AG08395 (cell line): ENCODE measurements around the gene SLC12A3.
A peak's percentile ranks its signal among the peaks of the same experiment; 100 is the strongest.
"Not testable (repeated sequence)": the region's sequence is repeated elsewhere in the genome, so short reads cannot be mapped to it uniquely, and the experiment has no call there.

Experiments
- DNase-seq: peaks from one replicate; pipeline ENCODE4 v3.0.0; 2012; ENCODE audit warnings: mixed read lengths, low spot score

SLC12A3 gene

DNA sequence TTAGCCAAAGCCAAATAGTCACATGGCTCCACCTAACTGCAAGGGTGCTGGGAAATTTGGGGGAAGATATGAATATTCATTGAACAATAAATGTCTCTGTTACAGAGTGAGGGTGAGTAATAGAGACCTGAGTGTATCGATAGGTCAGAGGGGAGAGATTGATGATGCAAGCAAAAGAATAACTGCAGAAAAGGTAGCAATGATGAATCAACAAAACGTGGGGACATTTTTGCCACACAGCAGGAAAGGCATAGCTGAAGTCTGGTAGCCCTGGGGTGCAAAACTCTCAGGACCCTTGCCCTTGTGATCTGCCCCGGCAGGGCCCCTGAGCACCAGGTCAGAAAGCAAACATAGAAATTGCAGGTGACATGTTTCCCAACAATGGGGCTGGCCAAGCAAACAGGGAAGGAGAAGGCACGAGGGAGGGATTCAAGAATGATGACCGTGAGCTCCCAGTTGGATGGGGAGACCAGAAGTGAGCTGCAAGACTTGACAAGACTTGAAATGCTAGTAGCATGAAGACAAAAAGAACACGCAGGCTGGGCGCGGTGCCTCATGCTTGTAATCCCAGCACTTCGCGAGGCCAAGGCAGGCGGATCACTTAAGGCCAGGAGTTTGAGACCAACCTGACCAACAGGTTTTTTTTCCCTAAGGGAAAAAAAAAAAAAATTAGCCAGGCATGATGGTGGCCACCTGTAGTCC, 54.2 kb downstream of the SLC12A3 start:
- DNase-seq: no peak

DNA sequence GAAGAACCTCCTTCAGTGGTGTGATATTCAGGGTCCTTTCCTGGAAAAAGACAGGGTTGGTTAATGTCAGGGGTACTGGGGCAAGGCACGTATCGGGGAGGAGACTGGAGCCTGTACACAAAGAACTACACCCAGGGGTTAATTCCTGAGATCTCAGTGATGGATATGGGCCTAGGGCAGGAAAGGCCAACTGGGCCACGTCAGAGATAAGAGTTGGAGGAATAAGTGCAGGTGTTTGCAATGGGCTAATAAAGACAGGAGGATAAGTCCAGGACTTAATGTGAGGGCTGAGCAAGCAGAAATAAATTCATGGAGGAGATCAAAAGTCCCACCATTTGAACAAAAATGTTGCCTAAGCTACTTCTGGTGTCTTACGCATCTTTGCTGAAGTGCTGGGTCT, 56.6 kb downstream of the SLC12A3 start:
- DNase-seq: no peak

DNA sequence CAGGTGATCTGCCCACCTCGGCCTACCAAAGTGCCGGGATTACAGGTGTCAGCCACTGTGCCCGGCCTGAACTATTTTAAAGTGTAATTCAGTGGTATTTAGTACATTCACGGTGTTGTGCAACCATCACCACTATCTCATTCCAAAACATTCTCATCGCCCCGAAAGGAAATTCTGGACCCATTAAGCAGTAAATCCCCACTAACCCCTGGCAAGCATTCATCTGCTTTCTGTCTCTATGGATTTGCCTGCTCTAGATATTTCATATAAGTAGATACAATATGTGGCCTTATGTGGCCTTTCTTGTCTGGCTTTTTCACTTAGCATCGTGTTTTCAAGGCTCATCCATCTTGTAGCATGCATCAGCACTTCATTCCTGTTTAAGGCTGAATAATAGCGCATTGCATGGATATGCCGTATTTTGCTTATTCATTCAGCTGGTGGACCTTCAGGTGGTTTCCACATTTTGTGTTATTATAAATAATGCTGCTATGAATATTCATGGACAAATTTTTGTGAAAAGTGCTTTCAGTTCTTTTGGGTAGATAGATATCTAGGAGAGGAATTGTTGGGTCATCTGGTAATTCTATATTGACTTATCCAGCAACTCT, 58.6 kb downstream of the SLC12A3 start:
- no peak for DNase-seq

DNA sequence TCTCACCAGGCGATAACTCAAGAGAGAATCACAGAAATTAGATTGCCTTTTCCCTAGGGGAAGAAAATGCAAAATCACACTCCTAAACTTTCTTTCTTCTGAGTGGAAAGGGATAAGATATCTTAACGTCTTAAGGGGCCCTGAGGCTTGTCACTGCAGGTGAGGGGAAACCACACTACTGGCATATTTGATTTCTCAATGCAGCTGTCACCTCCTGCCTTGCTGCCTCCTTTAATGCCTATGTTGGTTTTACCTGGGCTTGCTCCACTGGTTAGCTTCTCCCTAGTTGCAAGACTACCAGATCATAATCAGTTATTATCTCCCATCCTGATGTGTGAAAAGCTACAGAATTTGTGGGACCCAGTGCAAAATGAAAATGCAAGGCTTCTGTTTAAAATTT, 62.5 kb downstream of the SLC12A3 start:
- DNase-seq: no peak

DNA sequence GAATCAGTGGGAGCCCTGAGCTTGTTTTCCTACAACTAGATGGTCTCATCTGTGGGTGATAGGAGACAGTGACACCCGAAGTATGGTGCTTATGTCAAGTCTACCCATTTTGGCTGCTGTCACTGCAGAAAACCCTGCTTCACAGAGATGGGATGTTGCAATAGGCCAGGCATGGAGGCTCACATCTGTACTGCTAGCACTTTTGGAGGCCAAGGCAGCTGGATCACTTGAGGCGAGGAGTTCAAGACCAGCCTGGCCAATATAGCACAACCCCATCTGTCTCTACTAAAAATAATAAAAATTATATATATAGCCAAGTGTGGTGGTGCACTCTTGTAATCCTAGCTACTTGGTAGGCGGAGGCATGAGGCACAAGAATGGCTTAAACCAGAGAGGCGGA, 64.6 kb downstream of the SLC12A3 start:
- no peak for DNase-seq

DNA sequence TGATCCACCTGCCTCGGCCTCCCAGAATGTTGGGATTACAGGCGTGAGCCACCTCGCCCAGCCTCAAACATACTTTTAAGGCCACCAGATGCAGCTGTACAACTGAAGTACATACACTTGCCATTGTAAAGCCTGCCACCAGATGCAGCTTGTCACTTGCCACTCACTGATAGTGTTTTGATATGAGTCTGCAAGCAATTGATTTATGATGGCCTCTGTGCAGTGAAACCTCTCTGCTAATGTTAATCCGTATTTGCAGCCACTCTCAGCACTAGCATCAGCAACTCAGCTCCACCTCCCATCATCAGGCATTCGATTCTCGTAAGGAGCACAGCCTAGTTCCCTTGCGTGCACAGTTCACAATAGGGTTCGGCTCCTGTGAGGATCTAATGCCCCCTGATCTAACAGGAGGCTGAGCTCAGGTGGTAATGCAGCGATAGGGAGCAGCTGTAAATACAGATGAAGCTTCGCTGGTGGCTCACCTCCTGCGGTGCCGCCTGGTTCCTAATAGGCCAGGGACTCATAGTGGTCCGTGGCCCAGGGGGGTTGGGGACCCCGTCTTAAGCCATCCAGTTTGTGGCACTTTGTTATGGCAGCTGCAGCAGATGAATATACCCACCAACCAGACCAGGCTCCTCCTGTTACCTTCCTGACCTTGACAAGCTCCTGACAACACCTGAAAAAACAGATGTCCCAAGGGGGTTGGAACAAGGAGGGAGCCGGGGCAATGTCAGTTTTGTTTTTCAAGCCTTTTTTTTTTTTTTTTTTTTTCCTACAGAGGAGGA, 65.7 kb downstream of the SLC12A3 start:
- DNase-seq: no peak

DNA sequence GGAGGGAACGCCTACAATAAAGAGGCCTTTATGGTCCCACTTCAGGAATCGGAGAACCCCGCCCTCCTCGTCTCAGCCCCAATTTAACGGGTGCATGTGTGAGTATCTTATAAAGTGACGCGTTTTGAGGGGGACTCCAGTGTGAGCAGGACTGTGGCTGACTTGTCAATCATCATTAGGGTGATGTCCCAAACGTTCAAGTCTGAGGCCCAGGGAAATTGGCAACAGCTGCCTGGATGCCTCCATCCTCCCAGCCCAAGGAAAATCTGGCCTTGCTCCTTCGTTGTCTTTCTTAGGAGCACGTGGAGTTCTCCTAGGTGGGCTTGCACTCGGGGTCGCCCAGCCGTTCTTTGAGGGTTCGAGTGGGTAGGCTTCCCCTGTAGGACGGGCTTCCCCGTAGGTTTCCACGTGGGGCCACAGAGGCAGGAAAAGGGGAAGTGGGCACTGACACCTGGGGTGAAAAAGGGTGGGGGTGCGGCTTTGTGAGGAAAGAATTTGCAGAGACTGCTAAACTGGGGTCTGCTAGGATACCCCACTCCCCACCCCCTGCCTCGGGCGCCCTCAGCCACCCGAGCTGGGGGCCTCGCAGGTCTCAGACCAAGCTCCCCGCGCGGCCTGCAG, 66.4 kb downstream of the SLC12A3 start:
- no peak for DNase-seq

DNA sequence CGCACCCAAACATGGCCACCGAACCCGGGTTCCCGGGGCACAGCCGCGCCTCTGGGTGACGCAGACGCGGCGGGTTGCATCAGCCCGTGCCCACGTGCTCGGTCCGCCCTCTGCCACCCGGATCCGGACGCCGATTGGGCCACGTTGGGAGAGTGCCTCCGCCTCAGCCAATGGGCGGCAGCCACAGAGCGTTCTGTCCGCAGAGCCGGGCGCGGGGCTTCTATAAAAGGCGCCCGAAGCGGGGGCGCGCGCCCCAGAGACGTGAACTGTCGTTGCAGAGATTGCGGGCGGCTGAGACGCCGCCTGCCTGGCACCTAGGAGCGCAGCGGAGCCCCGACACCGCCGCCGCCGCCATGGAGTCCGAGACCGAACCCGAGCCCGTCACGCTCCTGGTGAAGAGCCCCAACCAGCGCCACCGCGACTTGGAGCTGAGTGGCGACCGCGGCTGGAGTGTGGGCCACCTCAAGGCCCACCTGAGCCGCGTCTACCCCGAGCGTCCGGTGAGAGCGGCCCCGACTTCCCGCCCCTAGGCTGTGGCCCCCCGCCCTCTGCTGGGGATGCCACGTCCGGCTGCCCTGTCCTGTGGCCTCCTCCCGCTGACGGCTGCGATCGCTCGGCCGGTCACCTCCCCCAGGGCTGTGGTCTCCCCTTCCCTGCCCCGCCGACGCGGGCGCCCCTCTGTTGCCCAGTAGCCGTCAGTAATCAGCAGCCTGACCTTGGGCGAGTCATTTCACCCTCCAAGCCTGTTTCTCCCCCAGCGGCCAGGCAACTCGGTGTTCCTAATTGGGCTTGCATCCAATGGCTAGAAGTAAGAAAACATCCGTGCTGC, 67.1 kb downstream of the SLC12A3 start, which contains the start of gene HERPUD1:
Gene HERPUD1 (plus strand): TSS at position 251 of the 829 bp plus-strand sequence. CDS start 103 bp downstream, at position 354.
- DNase-seq: peak; percentile 100

DNA sequence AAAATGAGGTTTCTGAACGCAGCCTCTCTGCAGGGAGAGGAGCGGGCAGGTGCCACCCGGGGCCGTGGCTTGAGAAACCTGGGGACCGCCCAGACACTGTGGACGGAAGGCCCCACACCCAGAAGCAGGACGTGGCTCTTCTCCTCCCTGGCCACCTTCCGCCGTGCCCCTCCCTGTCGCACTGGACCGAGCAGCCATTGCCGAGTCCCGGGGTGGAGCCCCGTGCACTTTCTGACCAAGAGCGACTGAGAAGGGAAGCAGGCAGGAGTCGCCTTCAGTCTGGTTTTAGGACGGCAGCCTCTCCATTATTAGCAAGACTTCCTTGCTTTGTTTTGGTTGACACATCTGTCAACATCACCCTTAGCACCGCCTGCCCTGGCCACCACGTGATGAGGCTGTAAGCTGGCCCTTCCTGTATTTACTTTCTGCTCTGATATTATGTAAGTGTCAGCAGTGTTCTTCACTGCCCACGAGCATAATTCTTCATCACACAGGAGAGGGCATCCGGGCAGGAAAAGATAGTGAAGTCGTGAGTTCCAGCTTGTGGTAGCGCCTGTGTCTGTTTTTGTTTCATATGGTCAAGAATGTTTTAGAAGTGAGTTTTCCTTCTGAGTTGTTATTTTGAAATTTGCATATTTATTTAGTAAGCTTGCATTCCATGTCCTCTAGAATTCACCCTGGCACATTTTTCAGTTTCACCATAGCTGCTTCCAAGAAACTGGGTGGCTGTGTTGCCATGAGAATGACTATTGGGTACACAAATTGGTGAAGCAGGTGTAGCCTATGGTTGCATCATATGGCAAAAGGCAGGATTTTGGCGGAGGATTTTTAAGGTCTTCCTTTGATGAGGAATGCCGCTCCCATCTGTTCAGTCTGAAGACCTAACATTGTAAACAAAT, 68.0 kb downstream of the SLC12A3 start:
- DNase-seq: peak; percentile 62

DNA sequence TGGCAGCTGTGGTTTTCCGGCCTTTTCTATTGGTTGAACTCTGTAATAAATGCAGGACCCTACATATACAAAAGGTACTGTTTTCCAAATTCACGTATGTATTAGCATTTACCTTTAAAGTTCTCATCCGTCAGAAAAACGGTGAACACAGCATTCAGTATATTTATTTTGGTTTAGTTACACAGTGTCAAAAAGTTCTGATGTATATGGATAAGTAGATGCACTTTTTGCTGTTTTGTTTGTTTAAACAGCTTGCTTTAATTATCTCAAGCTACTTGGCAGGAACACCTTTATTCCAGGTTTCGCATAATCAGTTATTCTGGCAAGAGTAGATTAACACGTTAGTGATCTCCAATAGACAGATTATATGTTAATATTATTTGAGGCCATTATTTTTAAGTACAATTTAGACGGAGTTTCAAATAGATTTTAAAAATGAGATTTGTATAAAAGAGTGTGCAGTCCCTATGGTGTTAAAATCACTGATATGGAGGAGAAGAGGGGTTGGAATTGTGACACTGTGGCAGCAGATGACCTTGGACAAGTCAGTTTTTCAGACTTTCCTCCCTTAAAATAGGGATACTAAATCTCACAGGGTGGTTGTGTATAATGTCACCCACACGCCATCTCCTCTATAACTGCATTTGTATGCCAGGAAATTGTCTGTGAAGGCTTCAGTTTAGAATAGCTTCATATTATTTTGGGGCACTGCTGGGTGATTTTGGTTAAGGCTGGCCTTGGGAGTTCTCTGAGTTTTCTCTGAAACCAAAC, 69.0 kb downstream of the SLC12A3 start:
- no peak for DNase-seq

DNA sequence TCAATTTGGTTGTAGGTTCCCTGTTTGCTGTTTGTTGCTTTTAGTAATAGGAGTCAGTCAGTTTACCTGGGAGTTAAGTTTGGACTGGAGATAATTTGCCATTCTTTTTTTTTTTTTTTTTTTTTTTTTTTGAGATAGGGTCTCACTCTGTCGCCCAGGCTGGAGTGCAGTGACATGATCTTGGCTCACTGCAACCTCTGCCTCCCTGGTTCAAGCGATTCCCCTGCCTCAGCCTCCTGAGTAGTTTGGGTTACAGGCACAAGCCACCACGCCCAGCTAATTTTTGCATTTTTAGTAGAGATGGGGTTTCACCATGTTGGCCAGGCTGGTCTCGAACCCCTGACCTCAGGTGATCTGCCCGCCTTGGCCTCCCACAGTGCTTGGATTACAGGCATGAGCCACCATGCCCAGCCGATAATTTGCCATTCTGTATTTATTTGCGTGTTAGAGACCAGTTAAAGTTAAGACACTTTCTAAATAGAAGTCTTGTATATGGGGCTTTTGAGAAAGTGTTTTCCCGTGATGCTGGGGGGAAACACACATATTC, 69.7 kb downstream of the SLC12A3 start:
- not testable (repeated sequence) for DNase-seq

DNA sequence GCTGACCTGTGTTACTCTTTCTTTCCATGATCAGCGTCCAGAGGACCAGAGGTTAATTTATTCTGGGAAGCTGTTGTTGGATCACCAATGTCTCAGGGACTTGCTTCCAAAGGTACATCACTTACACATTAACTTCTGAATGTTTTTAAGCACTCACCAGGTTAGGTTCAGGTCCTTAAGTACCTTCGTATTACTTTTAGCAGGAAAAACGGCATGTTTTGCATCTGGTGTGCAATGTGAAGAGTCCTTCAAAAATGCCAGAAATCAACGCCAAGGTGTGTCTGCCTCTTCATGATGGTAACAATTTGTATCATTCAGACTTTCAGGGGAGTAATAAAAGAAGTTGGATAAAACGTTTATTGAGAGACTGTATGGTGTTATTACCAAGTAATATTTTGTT, 70.2 kb downstream of the SLC12A3 start:
- no peak for DNase-seq

DNA sequence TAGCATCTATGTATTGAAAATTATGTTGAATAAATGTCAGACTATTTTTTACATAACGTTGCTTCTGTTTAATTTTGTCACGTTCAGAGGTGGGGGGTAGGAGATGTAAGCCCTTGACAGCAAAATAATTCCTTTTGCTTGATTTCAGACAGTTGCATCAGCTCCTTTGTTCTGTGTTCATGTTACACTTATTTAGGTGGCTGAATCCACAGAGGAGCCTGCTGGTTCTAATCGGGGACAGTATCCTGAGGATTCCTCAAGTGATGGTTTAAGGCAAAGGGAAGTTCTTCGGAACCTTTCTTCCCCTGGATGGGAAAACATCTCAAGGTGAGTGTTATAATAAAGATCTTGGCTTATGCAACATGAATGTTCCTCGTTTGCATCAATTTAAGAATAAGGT, 71.5 kb downstream of the SLC12A3 start:
- DNase-seq: no peak

DNA sequence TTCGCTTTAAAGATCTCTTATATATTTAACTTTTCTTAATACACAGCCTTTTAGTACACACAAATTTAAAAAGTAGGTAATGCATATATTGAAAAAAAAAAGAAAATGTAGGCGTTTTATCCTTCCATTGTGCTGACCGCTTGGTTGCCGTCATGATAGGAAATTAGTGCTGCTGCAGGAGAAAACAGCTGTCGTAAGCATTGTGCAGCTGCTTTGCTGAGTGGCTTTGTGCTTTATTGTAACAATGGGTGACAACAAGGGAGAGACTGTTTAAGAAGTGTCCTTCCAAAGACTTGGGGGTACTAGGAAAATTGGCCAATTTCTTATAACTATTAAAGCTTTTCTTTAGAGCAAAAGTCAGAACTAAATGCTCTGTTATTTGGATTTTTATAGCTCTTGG, 71.9 kb downstream of the SLC12A3 start:
- DNase-seq: no peak

DNA sequence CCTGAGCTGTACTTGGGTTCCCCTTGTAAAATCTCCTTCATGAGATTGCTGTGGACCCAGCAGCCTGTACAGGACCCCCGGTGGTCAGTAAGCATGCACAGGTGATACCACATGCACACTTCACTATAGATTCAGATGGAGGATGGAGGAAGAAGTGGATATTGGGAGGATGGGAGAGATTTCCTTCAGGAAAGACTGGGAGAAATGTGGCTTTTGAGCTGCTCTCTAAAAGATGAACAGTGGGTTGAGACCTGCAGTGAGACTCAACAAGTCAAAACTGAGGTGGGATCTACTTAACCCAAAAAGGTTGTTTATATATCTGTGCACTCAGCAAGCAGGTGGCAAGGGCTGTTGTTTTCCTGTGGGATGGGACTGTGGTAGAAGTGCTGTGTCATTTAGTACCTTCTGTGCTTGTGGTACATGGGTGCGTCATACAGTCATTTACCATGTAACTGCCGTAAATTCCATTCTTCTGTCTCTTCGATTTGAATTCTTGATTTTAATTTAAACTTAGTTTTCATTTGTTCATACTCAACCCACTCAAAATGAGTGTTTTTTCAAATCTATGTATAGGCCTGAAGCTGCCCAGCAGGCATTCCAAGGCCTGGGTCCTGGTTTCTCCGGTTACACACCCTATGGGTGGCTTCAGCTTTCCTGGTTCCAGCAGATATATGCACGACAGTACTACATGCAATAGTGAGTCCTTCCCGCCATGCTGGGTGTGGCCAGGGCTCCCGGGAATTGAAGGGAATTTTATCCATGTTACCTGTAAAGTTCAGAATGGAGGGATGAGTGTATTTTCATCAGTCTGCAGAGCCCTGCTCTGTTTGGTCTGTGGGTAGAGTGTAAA, 73.9 kb downstream of the SLC12A3 start:
- no peak for DNase-seq

DNA sequence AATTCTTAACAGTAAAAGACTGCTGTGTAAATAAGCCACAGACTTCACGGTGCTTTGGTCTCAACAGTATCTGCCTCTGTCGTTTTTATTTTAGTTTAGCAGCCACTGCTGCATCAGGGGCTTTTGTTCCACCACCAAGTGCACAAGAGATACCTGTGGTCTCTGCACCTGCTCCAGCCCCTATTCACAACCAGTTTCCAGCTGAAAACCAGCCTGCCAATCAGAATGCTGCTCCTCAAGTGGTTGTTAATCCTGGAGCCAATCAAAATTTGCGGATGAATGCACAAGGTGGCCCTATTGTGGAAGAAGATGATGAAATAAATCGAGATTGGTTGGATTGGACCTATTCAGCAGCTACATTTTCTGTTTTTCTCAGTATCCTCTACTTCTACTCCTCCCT, 74.8 kb downstream of the SLC12A3 start:
- DNase-seq: no peak

DNA sequence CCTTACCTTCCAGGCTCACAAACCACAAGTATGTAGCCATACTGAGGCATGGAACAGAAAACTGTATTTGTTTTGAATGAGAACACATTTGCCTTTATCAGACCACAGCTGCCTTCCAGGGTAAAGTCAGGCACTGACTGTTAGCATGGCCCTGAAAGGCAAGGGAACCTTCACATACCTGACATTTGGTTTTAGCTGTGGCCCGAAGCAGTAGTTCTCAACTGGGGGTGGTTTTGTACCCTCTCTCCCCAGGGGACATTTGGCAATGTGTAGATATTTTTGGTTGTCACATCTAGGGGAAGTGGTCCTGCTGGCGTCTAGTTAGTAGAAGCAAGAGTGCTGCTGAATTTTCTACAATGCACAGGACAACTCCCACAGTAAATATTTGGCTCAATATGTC, 76.1 kb downstream of the SLC12A3 start:
- no peak for DNase-seq

DNA sequence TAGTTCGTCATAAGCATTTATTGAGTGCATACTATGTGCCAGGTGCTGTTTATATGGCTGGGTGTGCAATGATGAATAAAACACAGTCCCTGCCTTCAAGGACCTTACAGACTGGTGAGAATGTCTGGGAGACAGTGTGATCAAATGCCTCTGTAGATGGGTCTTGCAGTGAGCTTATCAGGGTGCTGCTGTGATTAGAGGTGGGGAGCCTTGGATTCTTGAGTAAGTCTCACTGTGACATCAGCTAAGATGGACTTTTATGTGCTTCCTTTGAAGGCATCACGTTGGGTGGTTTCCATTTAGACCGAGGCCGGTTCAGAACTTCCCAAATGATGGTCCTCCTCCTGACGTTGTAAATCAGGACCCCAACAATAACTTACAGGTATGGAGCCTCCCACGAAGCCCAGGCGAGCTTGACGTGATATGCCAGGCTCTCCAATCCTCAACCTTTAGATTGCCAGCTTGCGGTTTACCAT, 76.9 kb downstream of the SLC12A3 start:
- no peak for DNase-seq
